NCI-H146 treated with DMSO at 0.1 percent for 48 hours (cell line): ENCODE measurements around the gene LARGE1.

Experiments
- DNase-seq: peaks from one replicate; lab custom pipeline; 2025; ENCODE audit not compliant: unreplicated experiment; lab: John Stamatoyannopoulos, UW

The LARGE1 gene

GRCh38 chr22:33914131-33914530 is 6.1 kb downstream of the LARGE1 start:
- DNase-seq, result no peak

- DNase-seq, result no peak
Observed at GRCh38 chr22:33913188-33913587, 7.1 kb downstream of the LARGE1 start.

GRCh38 chr22:33909911-33910310 is 10.4 kb downstream of the LARGE1 start:
- DNase-seq, result no peak

GRCh38 chr22:33909075-33909458 is 11.2 kb downstream of the LARGE1 start:
- no peak for DNase-seq

GRCh38 chr22:33908171-33909074 is 11.9 kb downstream of the LARGE1 start:
- DNase-seq, result no peak

- no peak for DNase-seq
Observed at GRCh38 chr22:33906954-33907353, 13.3 kb downstream of the LARGE1 start.

GRCh38 chr22:33906475-33906874 is 13.8 kb downstream of the LARGE1 start:
- DNase-seq, result no peak

GRCh38 chr22:33903012-33903411 is 17.3 kb downstream of the LARGE1 start:
- DNase-seq, result no peak

GRCh38 chr22:33902073-33902472 is 18.2 kb downstream of the LARGE1 start:
- DNase-seq, result no peak

GRCh38 chr22:33898121-33898520 is 22.2 kb downstream of the LARGE1 start:
- no peak for DNase-seq

GRCh38 chr22:33897448-33897835 is 22.8 kb downstream of the LARGE1 start:
- DNase-seq, result no peak

GRCh38 chr22:33896575-33897447 is 23.5 kb downstream of the LARGE1 start:
- no peak for DNase-seq

- DNase-seq, result no peak
Observed at GRCh38 chr22:33896154-33896553, 24.1 kb downstream of the LARGE1 start.

- no peak for DNase-seq
Observed at GRCh38 chr22:33895444-33895843, 24.8 kb downstream of the LARGE1 start.

GRCh38 chr22:33894515-33894914 is 25.8 kb downstream of the LARGE1 start:
- no peak for DNase-seq

- no peak for DNase-seq
Observed at GRCh38 chr22:33894036-33894435, 26.2 kb downstream of the LARGE1 start.

- DNase-seq, result no peak
Observed at GRCh38 chr22:33893512-33893911, 26.8 kb downstream of the LARGE1 start.

GRCh38 chr22:33891992-33892391 is 28.3 kb downstream of the LARGE1 start:
- DNase-seq, result no peak

- no peak for DNase-seq
Observed at GRCh38 chr22:33891455-33891854, 28.8 kb downstream of the LARGE1 start.

- DNase-seq, result no peak
Observed at GRCh38 chr22:33889748-33890147, 30.5 kb downstream of the LARGE1 start.

- no peak for DNase-seq
Observed at GRCh38 chr22:33888821-33889220, 31.5 kb downstream of the LARGE1 start.

- no peak for DNase-seq
Observed at GRCh38 chr22:33887173-33887572, 33.1 kb downstream of the LARGE1 start.
